Fibroblast of lung (primary cell): Measurements from ENCODE around the gene ZNF445.

ENCODE experiments used
- CTCF ChIP-seq, 2 donors: IDR thresholded peaks in 1 of 2; conservative IDR thresholded peaks in 1 of 2; 1 replicate in 1 of 2; 2 replicates in 1 of 2; pipeline ENCODE4 v1.5.1; 2011 to 2012; ENCODE audit warnings: low read length in 2 of 2, control low read depth in 1 of 2, inconsistent platforms in 1 of 2, low read depth in 1 of 2, mild to moderate bottlenecking in 1 of 2
- EZH2 ChIP-seq: IDR thresholded peaks from 2 replicates; pipeline ENCODE4 v1.5.1; 2012; ENCODE audit warnings: low read length, control low read depth, mild to moderate bottlenecking; ENCODE audit errors: missing control alignments

- no peak for TF ChIP-seq CTCF (conservative IDR thresholded peaks at IDR 0.05 in 1 of 2, IDR thresholded peaks at IDR 0.05 in 1 of 2; ENCODE audit: low read depth in 1 of 2, low read length in 2 of 2)
- TF ChIP-seq EZH2, result no peak
Observed at GRCh38 chr3:44444437-44444836, 33.0 kb downstream of the ZNF445 start.
